HepG2 (cell line): ENCODE measurements around the gene ATP8A2. TPM values are rescaled to one million over a fixed set of nuclear protein-coding genes. Genes with fewer than 3 reads are reported as not detected.

Experiments
- ATAC-seq: fragments of 200-7000 bp; cut with Tn5 transposase; 3 replicates; pipeline ENCODE4 v1.9.1; 2020; ENCODE audit warnings: mild to moderate bottlenecking, moderate library complexity
- BruUV-seq: library from RNA; stranded (reverse); fragments of 400-500 nt; replicated peaks from 2 replicates; lab custom pipeline; 2021; lab: Mats Ljungman, UMichigan
- CTCF ChIA-PET: fragments of 300-600 bp; formaldehyde crosslinking; extraction: SDS; loops from one replicate; lab custom pipeline; 2021; ENCODE audit warnings: low total read pairs, inconsistent platforms, low intra/inter-chr PET ratio; lab: Yijun Ruan, JAX
- POLR2A ChIA-PET: fragments of 350-600 bp; sonication (Branson Sonifier 250); formaldehyde crosslinking; loops from one replicate; lab custom pipeline; 2020; ENCODE audit warnings: antibody characterized with exemption, inconsistent platforms; lab: Yijun Ruan, JAX
- DNase-seq: peaks from one replicate; pipeline ENCODE4 v3.0.0-alpha.2; 2015; ENCODE audit warnings: low spot score
- FAIRE-seq: peaks from 3 replicates; lab custom pipeline; 2011; peaks lifted over from hg19 to GRCh38; lab: Jason Lieb, UNC
- H2AFZ ChIP-seq: one replicate; pipeline ENCODE4 v1.6.1; 2011; ENCODE audit warnings: low read length, inconsistent platforms
- H3K27ac ChIP-seq: fragments of 300-600 bp; 3 replicates; pipeline ENCODE4 v1.8.0; 2011; ENCODE audit warnings: mixed run types, mild to moderate bottlenecking, mixed read lengths, low read length, inconsistent platforms; ENCODE audit not compliant: insufficient read depth; ENCODE audit errors: extremely low read length
- H3K27me3 ChIP-seq, 2 experiments: fragments of 200-600 bp in 1 of 2; 2 replicates in 1 of 2; 3 replicates in 1 of 2; pipeline versions ENCODE4 v1.6.0 to v1.8.0; 2011; ENCODE audit warnings: low read length in 2 of 2, mild to moderate bottlenecking in 2 of 2, moderate library complexity in 2 of 2, inconsistent platforms in 1 of 2; ENCODE audit not compliant: insufficient read depth in 2 of 2, control insufficient read depth in 1 of 2
- H3K36me3 ChIP-seq, 2 experiments: fragments of 200-600 bp in 1 of 2; replicated peaks in 1 of 2; 2 replicates in 1 of 2; 3 replicates in 1 of 2; pipeline versions ENCODE4 v1.5.1 to v1.8.0; 2011; ENCODE audit warnings: low read length in 2 of 2, inconsistent platforms in 1 of 2; ENCODE audit not compliant: insufficient read depth in 2 of 2, control insufficient read depth in 1 of 2
- H3K4me1 ChIP-seq: 2 replicates; pipeline ENCODE4 v1.5.1; 2012; ENCODE audit warnings: low read length, inconsistent platforms; ENCODE audit not compliant: insufficient read depth
- H3K4me2 ChIP-seq: 2 replicates; pipeline ENCODE4 v1.6.0; 2011; ENCODE audit warnings: low read depth, low read length, inconsistent platforms
- H3K4me3 ChIP-seq, 3 experiments: fragments of 200-600 bp in 1 of 3; sonication (generic), shearing (Covaris generic) in 1 of 3; replicated peaks in 1 of 3; 2 replicates each; pipeline ENCODE4 v1.5.1; 2011 to 2016; ENCODE audit warnings: low read length in 3 of 3, inconsistent platforms in 2 of 3, low read depth in 2 of 3, mild to moderate bottlenecking in 2 of 3, control low read depth in 1 of 3, mixed read lengths in 1 of 3; ENCODE audit not compliant: insufficient read depth in 1 of 3
- H3K79me2 ChIP-seq: one replicate; pipeline ENCODE4 v1.6.1; 2011; ENCODE audit warnings: low read length, inconsistent platforms; ENCODE audit not compliant: insufficient read depth
- H3K9ac ChIP-seq: 2 replicates; pipeline ENCODE4 v1.6.0; 2011; ENCODE audit warnings: mild to moderate bottlenecking, low read depth, low read length, inconsistent platforms; ENCODE audit not compliant: insufficient read depth
- H3K9me3 ChIP-seq: 2 replicates; pipeline ENCODE4 v1.5.1; 2012; ENCODE audit warnings: mild to moderate bottlenecking, low read length
- H4K20me1 ChIP-seq: 2 replicates; pipeline ENCODE4 v1.6.0; 2011; ENCODE audit warnings: inconsistent platforms, mild to moderate bottlenecking, low read length, moderate library complexity; ENCODE audit not compliant: insufficient read depth
- CBX2 ChIP-seq, 2 experiments: fragments of 200-600 bp in 1 of 2; sonication (generic); formaldehyde crosslinking in 1 of 2; IDR thresholded peaks; 2 replicates each; pipeline versions ENCODE4 v1.7.0 to v1.8.1; 2018 to 2022; ENCODE audit warnings: low read depth in 2 of 2, low read length in 1 of 2, mild to moderate bottlenecking in 1 of 2, missing genetic modification reagents in 1 of 2
- CREB3 ChIP-seq: sonication (generic); formaldehyde crosslinking; IDR thresholded peaks from 2 replicates; pipeline ENCODE4 v1.5.0; 2020; ENCODE audit warnings: missing genetic modification reagents
- CREM ChIP-seq, 2 experiments: sonication (generic) in 1 of 2; formaldehyde crosslinking in 1 of 2; IDR thresholded peaks; 2 replicates each; pipeline versions ENCODE4 v1.4.0 to v1.6.1; 2016 to 2020; ENCODE audit warnings: antibody characterized with exemption in 1 of 2, mild to moderate bottlenecking in 1 of 2, missing genetic modification reagents in 1 of 2
- FOXP4 ChIP-seq: sonication (generic); formaldehyde crosslinking; IDR thresholded peaks from 2 replicates; pipeline ENCODE4 v1.4.0; 2020; ENCODE audit warnings: missing genetic modification reagents
- IKZF1 ChIP-seq: fragments of 450-650 bp; IDR thresholded peaks from 2 replicates; pipeline ENCODE4 v1.7.1; 2016
- ZBTB26 ChIP-seq: IDR thresholded peaks from 2 replicates; pipeline ENCODE4 v1.6.1; 2016; ENCODE audit warnings: missing compliant biosample characterization, missing genetic modification reagents, borderline replicate concordance
- ZFP90 ChIP-seq: sonication (generic); formaldehyde crosslinking; IDR thresholded peaks from 2 replicates; pipeline ENCODE4 v1.8.0; 2022; ENCODE audit warnings: missing genetic modification reagents, mild to moderate bottlenecking, inconsistent platforms, borderline replicate concordance
- ZNF12 ChIP-seq: sonication (generic); formaldehyde crosslinking; IDR thresholded peaks from 2 replicates; pipeline ENCODE4 v1.5.0; 2020; ENCODE audit warnings: missing genetic modification reagents
- ZNF20 ChIP-seq: sonication (generic); formaldehyde crosslinking; IDR thresholded peaks from 2 replicates; pipeline ENCODE4 v1.4.0; 2020; ENCODE audit warnings: mild to moderate bottlenecking, moderate library complexity, missing genetic modification reagents
- ZNF414 ChIP-seq: sonication (generic); formaldehyde crosslinking; IDR thresholded peaks from 2 replicates; pipeline ENCODE4 v1.5.0; 2020; ENCODE audit warnings: missing genetic modification reagents
- ZNF777 ChIP-seq: sonication (generic); formaldehyde crosslinking; IDR thresholded peaks from 2 replicates; pipeline ENCODE4 v1.4.0; 2020; ENCODE audit warnings: missing genetic modification reagents
- WGBS: methylation state at CpG from one replicate; pipeline ENCODE4 v1.1.6; 2017; ENCODE audit warnings: low lambda C conversion rate; 5-methylcytosine and 5-hydroxymethylcytosine counted together
- in situ Hi-C: cut with HindIII; loops from 2 replicates; pipeline ENCODE4 v1.10.0; 2017; ENCODE audit warnings: low pct_unique_long_range_greater_than_20kb; ENCODE audit not compliant: extremely low pct_ligation_motif_present
- intact Hi-C: fragments of 100-400 bp; cut with micrococcal nuclease; formaldehyde crosslinking; loops from one replicate; pipeline ENCODE4 v1.10.0; 2022; ENCODE audit not compliant: unreplicated experiment
- polyA plus RNA-seq, 8 experiments: library from polyadenylated mRNA; depleted of rRNA in 3 of 8; stranded (reverse) in 7 of 8; unstranded in 1 of 8; fragments of >200 nt; fragmentation: Illumina TruSeq in 4 of 8; extraction: Trizol in 4 of 8; gene quantifications; 2 replicates each; pipeline versions ENCODE4 v1.2.1 to v1.2.3, GENCODE V29; 2011 to 2016; ENCODE audit warnings: low read depth in 4 of 8, missing spikeins in 1 of 8, mixed read lengths in 1 of 8; ENCODE audit not compliant: insufficient read depth in 1 of 8
- total RNA-seq, 5 experiments: library from RNA; depleted of rRNA; stranded (reverse); fragments of >200 nt; fragmentation: Illumina TruSeq; extraction: Trizol; gene quantifications; 2 replicates each; pipeline ENCODE4 v1.2.3, GENCODE V29; 2016; ENCODE audit warnings: low read depth in 1 of 5

ATP8A2 gene
- total and polyA plus RNA-seq, 2 of the 13 experiments (the other 11 are each of a cell fraction or from before 2014, with no cell fraction given) = 0.09 TPM; not detected in 1

- Histone ChIP-seq H3K4me2 (no peak overlapping the region), H2AFZ (no peak overlapping the region), H3K27ac (no peak overlapping the region), H3K4me3 (no peak overlapping the region), H3K9me3 (no peaks in the 10 kb centered on the region), H3K79me2 (no peaks in the 10 kb centered on the region), H3K36me3 (no peaks in the 10 kb centered on the region), H3K27me3 (peaks cover 0 to 18% of the 10 kb centered on the region in 2 experiments; a peak in 1 of 5 replicates), H4K20me1 (no peaks in the 10 kb centered on the region), H3K9ac (no peak overlapping the region), H3K4me1 (no peaks in the 10 kb centered on the region)
- CTCF ChIA-PET = no interaction called here
- 11% methylated on average over 2 of the region's 6 CpGs for WGBS
- ATAC-seq = no peak
- TF ChIP-seq ZNF414 = no peak
- BruUV-seq = no TSS peak
- DNase-seq = no peak
- POLR2A ChIA-PET = no interaction called here
- in situ Hi-C loops = no loop called here
- FAIRE-seq = no peak
- intact Hi-C loops = no loop called here
Measured at GRCh38 chr13:25934127-25934526, 562.4 kb downstream of the ATP8A2 start.

- H3K4me3 ChIP-seq = no peak overlapping the region
- H4K20me1 ChIP-seq = no peaks in the 10 kb centered on the region
- H2AFZ ChIP-seq = no peak overlapping the region
- ATAC-seq = no peak
- intact Hi-C loops = no loop called here
- 25% methylated on average over 24 of the region's 24 CpGs for WGBS
- no peaks in the 10 kb centered on the region for H3K79me2 ChIP-seq
- in situ Hi-C loops = no loop called here
- H3K36me3 ChIP-seq = no peaks in the 10 kb centered on the region
- no peaks in the 10 kb centered on the region for H3K9me3 ChIP-seq
- peaks cover 2 to 4% of the 10 kb centered on the region in 2 experiments; a peak in 3 of 5 replicates for H3K27me3 ChIP-seq
- TF ChIP-seq CBX2 (IDR thresholded peaks at IDR 0.05; ENCODE audit: low read depth, low read length) (no peak), CBX2 (CRISPR knock-in tag; IDR thresholded peaks at IDR 0.05; ENCODE audit: low read depth) (no peak), ZNF12 (no peak), IKZF1 (no peak), CREM (IDR thresholded peaks at IDR 0.05) (no peak), CREM (CRISPR knock-in tag; IDR thresholded peaks at IDR 0.05) (no peak), ZNF777 (CRISPR knock-in tag) (no peak), CREB3 (CRISPR knock-in tag) (no peak), ZBTB26 (no peak), FOXP4 (CRISPR knock-in tag) (no peak), ZNF20 (no peak), ZFP90 (no peak)
- POLR2A ChIA-PET = no interaction called here
- no peak overlapping the region for H3K9ac ChIP-seq
- no peaks in the 10 kb centered on the region for H3K4me1 ChIP-seq
- no peak for FAIRE-seq
- no peak overlapping the region for H3K4me2 ChIP-seq
- DNase-seq = no peak
- BruUV-seq = no TSS peak
- no peak overlapping the region for H3K27ac ChIP-seq
- CTCF ChIA-PET = no interaction called here
Measured at GRCh38 chr13:25939961-25940687, 568.4 kb downstream of the ATP8A2 start.
